ENCODE results near the gene C1GALT1C1L. TPM values are rescaled to one million over a fixed set of nuclear protein-coding genes. Genes with fewer than 3 reads are reported as not detected.
"Not testable (repeated sequence)": the region's sequence is repeated elsewhere in the genome, so short reads cannot be mapped to it uniquely, and the experiment has no call there.

C1GALT1C1L gene
- total and polyA plus RNA-seq, 2 experiments from 2014 or later: 0.41 TPM; not detected in 1

DNA sequence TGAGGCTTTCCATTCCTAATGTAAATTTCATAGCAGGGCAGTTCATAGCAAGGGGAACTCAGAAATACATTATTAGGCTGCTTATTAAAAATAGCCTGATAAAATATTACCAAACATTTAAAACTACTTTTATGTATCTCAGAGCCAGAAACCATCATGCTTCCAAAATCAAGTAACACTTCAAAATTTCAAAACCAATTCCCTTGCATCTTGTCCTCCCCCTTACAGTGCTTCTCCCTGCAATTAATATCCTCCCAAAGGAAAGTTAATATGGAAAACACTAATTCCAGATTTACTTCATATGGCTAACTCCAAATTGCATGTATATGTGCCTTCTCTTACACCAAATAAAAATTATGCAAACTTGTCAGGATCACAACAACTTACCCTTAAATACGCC is 32.5 kb downstream of the C1GALT1C1L start:
- no peak overlapping the region for H3K27ac ChIP-seq
- H3K9me3 ChIP-seq (ENCODE audit: low read depth): no peaks in the 10 kb centered on the region
- H3F3A ChIP-seq (ENCODE audit: insufficient read depth): no peaks in the 10 kb centered on the region
- no peaks in the 10 kb centered on the region for H3K36me3 ChIP-seq (ENCODE audit: low read depth)
- 100% methylated on average over 1 of the region's 1 CpG for WGBS, 2 experiments (ENCODE audit: low coverage in 1 of 2, low lambda C conversion rate in 2 of 2, missing lambda C conversion rate in 2 of 2)
- no peak overlapping the region for H3K4me2 ChIP-seq (ENCODE audit: unreplicated experiment)
- H2AFZ ChIP-seq: no peak overlapping the region; the same call in 1 of the 2 replicates
- 0 out of 2 replicates have a peak, but pooled peaks cover under 1% of the 10 kb centered on the region for H3K4me1 ChIP-seq (ENCODE audit: insufficient read depth)
- in situ Hi-C loops (cut with MboI): no loop called here
- H3K27me3 ChIP-seq (replicated peaks; ENCODE audit: insufficient read depth): no peaks in the 10 kb centered on the region
- H3K79me2 ChIP-seq (ENCODE audit: insufficient read depth): no peaks in the 10 kb centered on the region
- DNase-seq: no peak
- H3K4me3 ChIP-seq: no peak overlapping the region
- TF ChIP-seq EZH2 (IDR thresholded peaks at IDR 0.05; ENCODE audit: insufficient read depth, poor library complexity, severe bottlenecking) (no peak), EZH2phosphoT487 (IDR thresholded peaks at IDR 0.05; ENCODE audit: insufficient read depth, low read depth) (no peak)
- no peaks in the 10 kb centered on the region for H4K20me1 ChIP-seq (ENCODE audit: insufficient read depth)
- H3K9me2 ChIP-seq (ENCODE audit: insufficient read depth): no peaks in the 10 kb centered on the region
- no peak overlapping the region for H3K9ac ChIP-seq

DNA sequence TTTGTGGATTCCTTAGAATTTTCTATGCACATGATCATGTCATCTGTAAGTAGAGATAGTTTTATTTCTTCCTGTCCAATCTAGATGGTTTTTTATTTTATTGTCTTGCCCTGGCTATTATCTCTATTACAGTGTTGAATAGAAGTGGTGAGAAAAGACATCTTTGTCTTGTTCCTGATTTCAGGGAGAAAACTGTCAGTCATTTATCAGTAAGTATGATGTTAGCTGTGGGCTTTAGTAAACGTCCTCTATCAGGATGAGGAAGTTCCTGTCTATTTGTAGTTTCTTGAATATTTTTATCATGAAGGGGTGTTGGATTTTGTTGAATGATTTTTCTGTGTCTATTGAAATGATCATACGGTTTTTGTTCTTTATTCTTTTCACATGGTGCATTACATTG is 33.9 kb downstream of the C1GALT1C1L start:
- no peak for TF ChIP-seq EZH2phosphoT487 (IDR thresholded peaks at IDR 0.05; ENCODE audit: insufficient read depth, low read depth)
- DNase-seq: no peak
- H3K9me2 ChIP-seq (ENCODE audit: insufficient read depth): no peaks in the 10 kb centered on the region
- in situ Hi-C loops (cut with MboI): no loop called here
- H3K36me3 ChIP-seq (ENCODE audit: low read depth): no peaks in the 10 kb centered on the region
- no peaks in the 10 kb centered on the region for H4K20me1 ChIP-seq (ENCODE audit: insufficient read depth)
- no peak overlapping the region for H3K4me3 ChIP-seq
- H3K79me2 ChIP-seq (ENCODE audit: insufficient read depth): no peaks in the 10 kb centered on the region
- no peak overlapping the region for H3K4me2 ChIP-seq (ENCODE audit: unreplicated experiment)
- H3K9ac ChIP-seq: no peak overlapping the region
- no peaks in the 10 kb centered on the region for H3K9me3 ChIP-seq (ENCODE audit: low read depth)
- no peak overlapping the region for H3K27ac ChIP-seq
- H2AFZ ChIP-seq: no peak overlapping the region
- WGBS, 2 experiments (ENCODE audit: low coverage in 1 of 2, low lambda C conversion rate in 2 of 2, missing lambda C conversion rate in 2 of 2): 58 to 61% methylated on average over 2 of the region's 2 CpGs
- no peaks in the 10 kb centered on the region for H3F3A ChIP-seq (ENCODE audit: insufficient read depth)
- H3K4me1 ChIP-seq (ENCODE audit: insufficient read depth): no peaks in the 10 kb centered on the region
- no peaks in the 10 kb centered on the region for H3K27me3 ChIP-seq (replicated peaks; ENCODE audit: insufficient read depth)

DNA sequence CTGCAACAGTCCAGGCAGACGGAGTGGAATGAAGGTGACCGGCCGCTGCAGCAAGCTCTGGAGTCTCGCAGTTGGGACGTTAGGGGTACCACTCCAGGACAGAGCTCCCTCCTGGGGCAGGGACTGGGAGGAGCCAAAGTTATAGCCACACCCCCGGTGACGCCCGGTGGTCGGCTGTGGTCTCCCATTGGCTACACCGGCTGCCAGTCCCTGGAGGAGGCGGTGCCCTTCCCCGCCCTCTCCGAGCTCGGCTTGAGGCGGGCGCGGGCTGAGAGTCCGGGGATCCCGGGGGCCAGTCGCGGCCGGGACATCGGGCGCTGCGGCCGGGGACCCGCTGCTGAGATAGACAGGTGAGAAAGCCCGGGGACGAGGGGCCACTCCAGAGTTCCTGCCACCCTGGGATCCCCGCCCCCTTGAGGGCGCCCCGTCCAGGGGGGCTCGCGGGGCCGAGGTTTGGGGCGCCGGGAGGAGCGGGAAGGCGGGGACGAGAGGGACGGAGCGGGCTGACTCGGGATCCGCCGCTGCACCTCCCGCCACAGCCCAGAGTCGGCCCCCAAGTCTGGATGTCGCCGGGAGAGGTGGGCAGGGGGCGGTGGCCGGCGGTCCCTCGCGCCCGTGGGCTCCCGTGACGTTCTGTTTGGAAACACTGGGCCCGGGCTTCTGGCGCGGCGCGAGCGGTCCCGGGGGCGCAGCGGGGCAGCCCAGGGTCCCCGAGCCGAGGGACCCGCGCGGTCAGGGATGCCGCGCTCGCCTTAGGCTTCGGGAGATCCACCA is 39.0 kb downstream of the C1GALT1C1L start, which contains the start of gene PLEKHH2:
TSS of gene PLEKHH2 (plus strand) at position 231 of the 774 bp plus-strand sequence. CDS start 7,414 bp downstream, outside the sequence.
- Histone ChIP-seq H3K4me1 (ENCODE audit: insufficient read depth) (peaks cover 19% of the 10 kb centered on the region), H4K20me1 (ENCODE audit: insufficient read depth) (no peaks in the 10 kb centered on the region), H3K36me3 (ENCODE audit: low read depth) (no peaks in the 10 kb centered on the region), H2AFZ (peak within 1 kb of the TSS; percentile 91), H3K9ac (peak within 1 kb of the TSS; percentile 59), H3K4me2 (ENCODE audit: unreplicated experiment) (peak within 1 kb of the TSS; percentile 84), H3K27ac (no peak within 1 kb of the TSS), H3K27me3 (replicated peaks; ENCODE audit: insufficient read depth) (no peaks in the 10 kb centered on the region), H3K9me2 (ENCODE audit: insufficient read depth) (no peaks in the 10 kb centered on the region), H3K4me3 (peak within 1 kb of the TSS; percentile 71), H3F3A (ENCODE audit: insufficient read depth) (peaks cover 15% of the 10 kb centered on the region), H3K79me2 (ENCODE audit: insufficient read depth) (no peaks in the 10 kb centered on the region), H3K9me3 (ENCODE audit: low read depth) (no peaks in the 10 kb centered on the region)
- DNase-seq: peak; percentile 92
- 1% methylated on average over 47 to 62 of the region's 75 CpGs for WGBS, 2 experiments (ENCODE audit: low coverage in 1 of 2, low lambda C conversion rate in 2 of 2, missing lambda C conversion rate in 2 of 2)
- in situ Hi-C loops (cut with MboI): no loop called here
- no peak for TF ChIP-seq EZH2 (IDR thresholded peaks at IDR 0.05; ENCODE audit: insufficient read depth, poor library complexity, severe bottlenecking)
- no peak for TF ChIP-seq EZH2phosphoT487 (IDR thresholded peaks at IDR 0.05; ENCODE audit: insufficient read depth, low read depth)

DNA sequence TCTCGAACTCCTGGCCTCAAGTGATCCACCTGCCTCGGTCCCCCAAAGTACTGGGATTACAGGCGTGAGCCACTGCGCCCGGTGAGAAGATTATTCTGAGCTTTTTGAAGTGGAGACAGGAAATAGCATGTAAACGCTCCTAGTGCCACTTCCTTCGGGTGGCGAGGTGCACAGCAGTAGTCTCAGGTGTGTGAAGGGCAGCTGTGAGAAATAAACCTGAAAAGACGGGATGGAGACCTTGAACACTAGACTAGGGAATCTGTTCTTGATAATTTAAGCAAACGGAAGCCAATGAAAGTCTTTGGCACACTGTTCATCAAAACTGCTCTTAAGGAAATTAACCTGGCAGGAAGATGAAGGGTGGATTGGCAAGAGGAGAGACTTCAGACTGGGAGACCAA is 39.6 kb downstream of the C1GALT1C1L start:
- no peaks in the 10 kb centered on the region for H3K79me2 ChIP-seq (ENCODE audit: insufficient read depth)
- no peak for DNase-seq
- H2AFZ ChIP-seq: peak overlapping the region; percentile 91
- no peaks in the 10 kb centered on the region for H3K36me3 ChIP-seq (ENCODE audit: low read depth)
- H3K9me2 ChIP-seq (ENCODE audit: insufficient read depth): no peaks in the 10 kb centered on the region
- H3K9me3 ChIP-seq (ENCODE audit: low read depth): no peaks in the 10 kb centered on the region
- no peak overlapping the region for H3K27ac ChIP-seq
- no peak overlapping the region for H3K9ac ChIP-seq
- no peak for TF ChIP-seq EZH2 (IDR thresholded peaks at IDR 0.05; ENCODE audit: insufficient read depth, poor library complexity, severe bottlenecking)
- no peak for TF ChIP-seq EZH2phosphoT487 (IDR thresholded peaks at IDR 0.05; ENCODE audit: insufficient read depth, low read depth)
- WGBS, 2 experiments (ENCODE audit: low coverage in 1 of 2, low lambda C conversion rate in 2 of 2, missing lambda C conversion rate in 2 of 2): 61 to 62% methylated on average over 9 to 10 of the region's 10 CpGs
- peak overlapping the region; percentile 71 for H3K4me3 ChIP-seq
- in situ Hi-C loops (cut with MboI): no loop called here
- no peaks in the 10 kb centered on the region for H4K20me1 ChIP-seq (ENCODE audit: insufficient read depth)
- H3F3A ChIP-seq (ENCODE audit: insufficient read depth): peaks cover 15% of the 10 kb centered on the region
- H3K4me1 ChIP-seq (ENCODE audit: insufficient read depth): peaks cover 19% of the 10 kb centered on the region
- H3K27me3 ChIP-seq (replicated peaks; ENCODE audit: insufficient read depth): no peaks in the 10 kb centered on the region
- peak overlapping the region; percentile 67 for H3K4me2 ChIP-seq (ENCODE audit: unreplicated experiment)

DNA sequence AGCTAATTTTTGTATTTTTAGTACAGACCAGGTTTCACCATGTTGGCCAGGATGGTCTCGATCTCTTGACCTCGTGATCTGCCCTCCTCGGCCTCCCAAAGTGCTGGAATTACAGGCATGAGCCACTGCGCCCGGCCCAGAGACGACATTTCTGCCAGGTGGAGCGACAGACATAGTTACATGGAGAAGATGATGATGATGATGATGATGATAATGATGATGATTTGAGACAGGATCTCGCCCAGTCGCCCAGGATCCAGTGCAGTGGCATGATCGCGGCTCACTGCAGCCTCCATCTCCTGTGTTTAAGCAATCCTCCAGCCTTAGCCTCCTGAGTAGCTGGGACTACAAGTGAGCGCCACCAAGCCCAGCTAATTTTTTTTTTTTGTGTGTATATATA is 40.1 kb downstream of the C1GALT1C1L start:
- H3K27ac ChIP-seq; H2AFZ ChIP-seq; H3K4me3 ChIP-seq; H3K36me3 ChIP-seq (ENCODE audit: low read depth); H3K9me3 ChIP-seq (ENCODE audit: low read depth); H3K27me3 ChIP-seq (replicated peaks; ENCODE audit: insufficient read depth); H3K79me2 ChIP-seq (ENCODE audit: insufficient read depth); H3K4me2 ChIP-seq (ENCODE audit: unreplicated experiment); DNase-seq; in situ Hi-C loops (cut with MboI); H3K9ac ChIP-seq; H3K9me2 ChIP-seq (ENCODE audit: insufficient read depth); H4K20me1 ChIP-seq (ENCODE audit: insufficient read depth): not testable (repeated sequence)
- WGBS, 2 experiments (ENCODE audit: low coverage in 1 of 2, low lambda C conversion rate in 2 of 2, missing lambda C conversion rate in 2 of 2): 95 to 99% methylated on average over 12 of the region's 12 CpGs
- H3F3A ChIP-seq (ENCODE audit: insufficient read depth): peaks cover 15% of the 10 kb centered on the region
- H3K4me1 ChIP-seq (ENCODE audit: insufficient read depth): peaks cover 19% of the 10 kb centered on the region
